HG02588 (cell line): ENCODE results near the gene AGBL1.

Experiments
- ATAC-seq: cut with Tn5 transposase; IDR thresholded peaks from one replicate; pipeline ENCODE4 v1.9.1; 2021; ENCODE audit warnings: mild to moderate bottlenecking, moderate library complexity; ENCODE audit not compliant: unreplicated experiment

The AGBL1 gene

DNA sequence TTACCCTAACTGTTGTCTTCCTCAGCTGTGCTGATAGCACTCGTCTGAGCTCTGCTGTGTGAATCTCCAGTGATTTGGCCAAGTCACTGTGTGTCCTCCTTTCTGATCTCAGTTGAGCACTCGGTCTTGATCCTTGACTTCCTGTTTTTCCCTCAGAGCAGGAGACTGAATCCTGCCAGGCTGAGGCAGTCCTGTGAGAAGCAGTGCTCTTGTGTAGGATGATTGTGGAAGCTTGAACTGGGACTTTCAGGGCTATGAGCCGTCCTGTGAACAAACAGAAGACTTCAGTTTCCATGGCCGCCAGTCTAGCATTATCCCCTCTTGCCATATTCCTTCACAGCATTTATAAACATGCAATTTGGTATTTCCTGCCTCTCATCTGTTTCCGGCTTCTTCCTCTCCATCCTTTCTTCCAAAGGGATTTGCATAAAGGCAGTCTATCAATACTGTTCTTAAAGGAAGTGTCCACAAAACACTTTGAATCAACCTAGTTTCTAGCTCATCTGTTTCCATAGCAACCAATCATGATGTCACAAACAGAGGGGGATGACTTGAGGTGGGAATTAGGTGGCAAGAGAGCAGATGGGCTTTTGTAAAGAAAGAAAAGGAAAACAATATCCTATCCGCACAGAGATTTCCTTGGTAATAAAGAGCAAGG, 237.2 kb downstream of the AGBL1 start:
- no peak for ATAC-seq

DNA sequence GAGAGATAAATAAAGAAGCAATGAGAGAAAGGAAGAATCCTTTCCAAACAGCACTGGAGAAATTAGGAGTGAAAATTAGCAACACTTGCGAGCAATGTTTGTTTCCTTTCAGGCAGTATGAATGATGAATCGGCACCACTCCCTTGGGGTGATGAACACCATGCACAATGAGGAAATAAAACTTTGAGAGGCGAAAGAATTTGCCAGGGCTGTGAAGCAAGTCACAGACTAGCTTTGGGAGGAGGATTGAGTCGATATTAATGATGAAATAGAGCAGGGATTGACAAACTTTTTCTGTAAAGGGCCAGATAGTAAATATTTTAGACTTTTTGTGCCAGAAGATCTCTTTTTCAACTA, 237.7 kb downstream of the AGBL1 start:
- ATAC-seq = no peak

DNA sequence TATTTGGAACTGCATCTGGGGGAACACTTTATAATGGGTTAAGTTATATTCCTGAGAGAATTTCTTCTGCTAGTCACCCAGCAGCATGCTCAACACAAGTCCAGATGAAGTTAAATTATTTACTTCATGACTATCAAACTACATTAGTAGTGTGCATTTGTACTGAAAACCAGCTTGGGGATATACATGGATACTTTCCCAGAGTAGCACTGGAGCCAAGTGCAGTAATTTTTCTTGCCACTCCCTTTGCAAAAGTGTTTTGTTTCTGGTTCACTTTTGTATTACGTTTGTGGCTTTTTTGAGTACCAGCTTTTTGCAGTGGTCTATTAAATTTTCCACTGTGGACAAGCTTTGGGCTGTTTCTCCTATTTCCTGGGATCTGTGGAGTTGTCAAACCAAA, 243.0 kb downstream of the AGBL1 start:
- no peak for ATAC-seq

DNA sequence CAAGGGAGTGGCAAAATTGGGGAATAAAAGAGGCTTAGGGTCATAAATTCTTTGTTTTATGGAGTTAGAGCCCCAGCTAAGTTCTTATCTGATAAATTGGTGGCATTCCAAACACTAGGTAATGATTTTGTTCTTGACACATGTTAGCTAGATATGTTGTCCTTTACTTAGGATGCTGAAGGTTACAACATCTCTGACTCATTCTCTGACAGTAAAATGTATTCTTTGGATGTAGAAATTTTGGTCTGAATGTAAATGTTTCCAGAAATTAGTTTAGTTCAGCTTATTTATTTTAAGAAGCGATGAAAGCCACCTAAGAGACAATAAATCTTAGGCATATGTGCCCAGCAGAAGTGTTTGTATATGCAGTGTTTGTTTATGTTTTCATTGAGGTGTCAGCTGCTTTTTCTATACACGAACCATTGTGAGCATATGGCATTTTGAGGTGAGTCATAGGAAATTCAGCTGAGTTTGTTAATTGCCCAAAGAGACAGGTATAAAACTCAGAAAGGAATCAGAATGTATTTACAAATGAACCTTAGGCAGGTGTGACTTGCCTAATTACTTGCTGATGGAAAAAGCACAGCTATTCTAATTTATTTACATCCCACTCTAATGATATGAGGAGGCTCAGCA, 247.7 kb downstream of the AGBL1 start:
- ATAC-seq = no peak

DNA sequence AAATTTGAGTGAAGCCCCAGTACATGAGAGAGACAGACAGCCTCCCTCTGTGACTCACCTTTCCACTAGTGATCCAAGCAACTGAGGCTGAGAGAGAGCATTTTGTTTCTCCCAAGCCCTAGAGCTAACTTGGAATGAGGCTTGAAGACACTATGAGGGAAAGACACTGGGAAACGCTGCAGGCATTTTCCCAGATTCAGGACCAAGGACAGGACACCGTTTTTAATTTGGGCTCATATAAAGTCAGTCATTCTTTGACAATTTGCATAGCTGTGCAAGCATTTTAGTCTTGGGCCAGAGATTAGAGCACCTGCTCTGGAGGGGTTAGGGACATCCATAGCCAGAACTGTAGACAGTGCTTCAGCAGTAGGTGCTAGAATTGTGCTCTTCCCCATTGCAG, 249.0 kb downstream of the AGBL1 start:
- no peak for ATAC-seq

DNA sequence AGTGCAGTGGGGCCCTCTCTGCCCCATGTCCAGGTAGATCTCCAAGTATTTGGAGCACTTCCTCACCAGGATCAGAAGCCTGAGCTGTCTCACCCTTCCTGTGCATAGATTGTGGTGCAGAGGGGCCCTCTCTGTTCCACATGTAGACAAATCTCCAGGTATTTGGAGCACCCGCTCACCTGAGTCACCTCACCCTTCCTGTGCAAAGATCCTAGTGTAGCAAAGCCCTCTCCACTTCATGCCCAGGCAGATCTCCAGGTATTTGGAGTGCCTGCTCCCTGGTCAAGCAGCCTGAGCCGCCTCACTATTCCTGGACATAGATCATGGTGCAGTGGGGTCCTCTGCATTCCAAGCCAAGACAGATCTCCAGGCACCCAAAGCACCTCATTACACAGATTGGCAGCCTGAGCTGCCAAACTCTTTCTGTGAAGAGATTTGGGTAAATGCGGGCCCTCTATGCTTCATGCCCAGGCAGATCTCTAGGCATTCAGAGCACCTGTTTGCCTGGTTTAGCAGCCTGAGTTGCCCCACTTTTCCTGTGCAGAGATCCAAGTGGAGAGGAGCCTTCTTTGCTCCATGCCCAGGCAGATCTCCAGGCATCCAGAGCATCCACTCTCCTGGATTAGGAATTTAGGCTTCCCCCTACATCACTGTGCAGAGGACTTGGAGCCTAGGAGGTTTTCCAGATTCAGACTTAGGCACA, 249.8 kb downstream of the AGBL1 start:
- ATAC-seq = no peak

DNA sequence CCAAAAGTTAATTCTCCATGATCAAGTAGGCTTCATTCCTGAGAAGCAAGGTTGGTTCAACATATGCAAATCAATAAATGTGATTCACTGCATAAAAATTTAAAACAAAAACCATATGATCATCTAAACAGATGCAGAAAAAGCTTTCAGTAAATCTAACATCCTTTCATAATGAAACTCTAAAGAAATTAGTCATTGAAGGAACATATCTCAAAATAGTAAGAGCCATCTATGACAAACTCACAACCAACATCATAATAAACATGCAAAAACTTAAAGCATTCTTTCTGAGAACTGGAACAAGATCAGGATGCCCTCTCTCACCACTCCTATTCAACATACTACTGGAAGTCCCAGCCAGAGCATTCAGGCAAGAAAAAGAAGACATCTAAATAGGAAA, 254.1 kb downstream of the AGBL1 start:
- no peak for ATAC-seq

DNA sequence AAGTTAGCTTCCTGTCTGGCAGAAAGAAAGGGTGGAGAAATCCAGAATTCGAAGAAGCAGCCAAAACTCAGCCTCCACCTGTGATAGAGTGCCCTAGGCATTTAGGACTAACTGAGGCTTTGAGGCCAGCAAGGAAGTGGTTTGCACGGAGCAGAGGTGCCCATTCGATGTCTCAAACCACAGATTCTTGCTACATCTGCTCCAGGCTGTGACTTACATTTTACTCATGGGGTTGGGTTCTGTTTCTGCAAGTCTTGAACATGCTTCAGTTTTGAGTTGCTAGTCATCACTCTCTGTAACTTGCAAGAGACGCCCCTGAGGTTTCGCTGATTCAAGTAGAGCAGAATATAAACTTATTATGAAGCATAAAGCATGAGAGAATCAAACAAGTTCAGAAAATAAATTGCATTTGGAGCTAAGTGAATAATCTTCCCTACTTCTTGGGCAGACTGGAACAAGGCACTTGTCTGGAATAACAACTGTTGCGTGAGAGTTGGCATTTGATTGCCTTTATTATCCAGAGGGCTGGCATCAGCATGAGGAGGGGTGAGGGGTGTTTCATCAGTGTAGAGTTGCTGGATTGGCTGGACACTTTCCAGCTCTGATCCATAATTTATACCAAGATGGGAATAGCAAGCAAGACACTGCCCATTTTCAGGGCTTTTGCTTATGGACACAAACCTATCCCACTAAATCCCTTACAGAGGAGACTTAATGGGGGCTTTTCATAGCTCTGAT, 256.5 kb downstream of the AGBL1 start:
- ATAC-seq = no peak

DNA sequence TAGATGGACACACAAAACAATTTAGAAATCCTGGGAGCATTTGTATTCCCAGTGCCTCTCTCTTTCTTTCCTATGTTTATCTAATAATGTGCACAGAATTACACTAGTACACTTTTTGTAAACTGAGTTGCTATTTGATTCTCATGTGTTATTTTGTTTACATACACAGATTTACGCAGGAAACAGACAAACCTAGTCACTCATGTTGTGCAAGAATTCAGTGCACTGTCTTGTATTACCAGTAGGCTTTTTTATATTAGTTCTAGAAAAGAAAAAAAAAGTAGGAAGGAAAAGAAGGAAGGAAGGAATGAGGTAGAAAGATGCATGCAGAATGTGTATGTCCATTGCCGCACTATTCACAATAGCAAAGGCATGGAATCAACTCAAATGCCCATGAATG, 257.4 kb downstream of the AGBL1 start:
- no peak for ATAC-seq

DNA sequence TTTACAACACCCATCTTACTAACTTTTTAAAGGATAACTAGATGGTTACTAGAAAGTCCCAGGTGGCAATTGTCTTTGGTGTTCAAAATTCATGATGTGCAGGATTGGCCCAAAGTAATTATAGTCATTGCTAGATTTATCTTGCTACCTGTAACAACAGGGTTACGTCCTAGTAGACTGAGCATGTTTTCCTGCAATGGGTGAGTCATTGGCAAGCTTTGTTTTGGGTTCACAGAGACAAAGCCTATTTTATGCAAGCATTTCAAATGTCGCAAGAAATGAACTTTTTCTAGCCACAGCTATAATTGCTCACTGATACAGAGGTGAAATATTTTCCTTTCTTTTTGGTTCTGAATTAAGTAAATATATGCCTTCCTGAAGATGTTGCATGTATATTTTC, 267.6 kb downstream of the AGBL1 start:
- no peak for ATAC-seq

DNA sequence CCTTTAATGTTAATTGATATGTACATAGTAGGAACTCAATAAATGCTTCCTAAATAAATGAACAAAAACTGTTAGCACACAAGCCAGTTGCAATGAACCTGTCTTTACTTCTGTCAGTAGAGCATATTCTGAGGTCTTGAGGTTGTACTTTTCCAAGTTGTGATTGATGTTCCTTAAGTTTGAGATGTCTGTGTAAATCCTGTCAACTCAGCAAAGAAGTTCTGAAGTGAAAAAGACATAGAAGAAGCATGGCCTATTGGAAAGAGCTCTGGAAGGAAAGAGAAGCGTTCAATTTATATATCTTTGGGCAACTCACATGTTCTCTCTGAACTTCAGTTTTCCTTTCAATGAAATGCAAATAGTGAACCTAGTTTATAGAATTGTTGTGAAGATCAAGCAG, 269.9 kb downstream of the AGBL1 start:
- no peak for ATAC-seq

DNA sequence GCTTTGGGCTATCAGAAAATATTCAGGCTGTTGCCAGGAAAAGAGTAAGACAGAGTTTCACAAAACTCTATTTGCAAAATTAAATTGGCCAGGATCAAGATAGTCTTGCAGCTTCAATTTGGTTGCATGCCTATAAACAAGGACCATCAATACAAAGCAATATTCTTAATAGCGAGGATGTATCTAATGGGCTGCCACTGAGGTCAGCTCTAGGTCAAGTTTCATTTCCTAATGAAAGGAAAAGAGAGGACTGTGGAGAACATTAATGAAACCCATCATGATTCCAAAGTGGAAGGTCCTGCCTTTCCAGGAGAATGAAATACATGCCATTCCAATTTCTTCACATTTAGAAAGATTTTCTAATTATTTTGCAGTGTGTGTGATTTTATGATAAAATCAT, 273.5 kb downstream of the AGBL1 start:
- no peak for ATAC-seq

DNA sequence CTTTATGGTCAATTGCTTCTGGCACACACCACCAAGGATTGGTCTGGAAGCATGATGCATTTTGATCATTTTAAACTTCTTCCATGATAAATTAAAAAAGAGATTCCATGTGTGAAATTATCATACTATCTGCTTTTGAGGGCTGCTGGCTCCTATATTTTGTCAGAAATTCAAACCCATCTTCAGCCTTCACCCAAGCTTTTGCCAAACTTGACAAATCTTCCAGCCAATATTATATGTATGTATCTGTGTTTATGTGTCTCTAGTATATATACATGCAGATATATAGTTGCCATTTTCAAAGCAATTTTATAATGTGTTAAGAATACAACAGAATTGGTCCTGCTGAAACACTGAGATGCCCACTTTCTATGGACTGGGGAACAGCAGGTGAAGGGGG, 275.7 kb downstream of the AGBL1 start:
- no peak for ATAC-seq

DNA sequence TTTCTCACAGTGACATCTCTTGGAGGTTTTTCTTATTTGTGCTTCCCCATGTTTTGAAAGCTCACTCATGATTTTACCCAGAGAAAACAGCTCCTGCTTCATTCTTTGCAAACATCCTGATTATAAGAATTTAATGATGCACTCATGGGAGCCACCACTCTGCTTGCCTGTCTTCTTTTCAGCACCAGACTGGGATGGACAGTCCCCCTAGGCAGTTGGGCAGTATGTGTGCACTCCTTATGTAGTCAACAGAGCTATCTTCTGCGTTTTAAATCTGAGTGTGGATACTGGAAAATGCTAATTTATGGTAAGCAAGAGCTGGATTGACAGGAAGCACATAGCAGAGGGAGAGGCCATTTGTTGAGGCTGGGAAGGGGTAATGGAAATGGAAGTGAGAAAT, 276.1 kb downstream of the AGBL1 start:
- no peak for ATAC-seq

DNA sequence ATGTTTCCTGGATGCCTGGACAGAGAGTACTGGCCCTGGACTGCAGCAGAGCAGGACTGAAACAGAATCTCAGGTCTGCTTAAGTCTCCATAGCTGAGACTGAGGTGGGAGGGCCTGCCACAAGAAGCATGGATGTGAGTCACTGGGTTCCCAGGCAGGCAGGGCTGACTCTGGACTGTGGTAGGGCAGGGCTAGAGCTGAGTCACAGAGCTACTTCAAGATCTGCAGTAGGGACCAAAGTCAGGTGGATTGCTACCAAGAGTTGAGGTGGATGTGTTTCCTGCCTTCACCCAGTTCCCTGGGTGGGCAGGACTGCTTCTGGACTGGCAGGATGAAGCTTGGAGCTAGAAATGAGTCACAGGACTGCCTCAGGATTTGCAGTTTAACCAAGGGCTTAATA, 282.9 kb downstream of the AGBL1 start:
- no peak for ATAC-seq

DNA sequence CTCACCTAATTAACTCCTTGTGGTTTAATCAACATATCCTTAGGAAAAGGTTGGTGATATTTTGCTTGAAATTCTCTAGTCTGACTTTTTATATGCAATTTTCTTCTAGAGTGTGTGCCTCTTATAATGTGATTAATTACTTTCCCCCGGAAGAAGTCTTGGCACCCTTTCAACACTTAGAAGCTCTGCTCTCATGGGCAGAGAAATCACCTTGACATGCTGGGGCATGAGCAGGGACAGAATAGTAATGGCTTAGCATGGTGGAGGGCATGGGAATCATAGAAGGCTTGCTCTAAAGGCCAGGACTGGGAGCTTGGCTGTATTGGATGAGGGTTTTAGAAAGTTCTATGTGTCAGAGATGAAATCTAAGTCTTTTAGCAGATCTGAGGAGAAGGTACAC, 293.5 kb downstream of the AGBL1 start:
- no peak for ATAC-seq

DNA sequence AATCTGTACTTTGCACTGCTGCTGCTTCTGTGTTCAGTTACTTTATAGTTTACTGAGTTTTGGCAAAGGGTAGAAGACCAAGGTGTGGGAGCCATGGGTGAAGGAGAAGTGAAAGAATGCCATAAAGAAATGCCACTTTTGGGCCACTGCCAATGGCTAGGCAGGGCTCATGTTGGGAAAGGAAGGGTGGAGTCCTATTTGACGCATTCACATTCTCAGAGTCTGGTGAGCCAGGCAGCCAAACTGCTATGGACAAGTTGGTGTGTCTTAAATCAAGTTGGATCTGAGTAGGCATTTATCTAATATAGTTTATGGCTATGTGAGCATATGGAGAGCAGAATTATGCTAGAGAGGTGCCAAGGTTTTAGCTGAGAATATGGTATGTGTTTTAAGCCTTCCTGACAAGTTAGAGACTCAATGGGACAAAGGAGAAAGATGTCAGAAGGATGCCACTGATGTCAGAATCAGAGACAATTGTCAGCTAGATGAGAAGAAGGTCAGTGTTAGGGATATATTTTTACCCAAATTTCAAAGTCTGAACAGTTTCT, 296.1 kb downstream of the AGBL1 start:
- no peak for ATAC-seq

DNA sequence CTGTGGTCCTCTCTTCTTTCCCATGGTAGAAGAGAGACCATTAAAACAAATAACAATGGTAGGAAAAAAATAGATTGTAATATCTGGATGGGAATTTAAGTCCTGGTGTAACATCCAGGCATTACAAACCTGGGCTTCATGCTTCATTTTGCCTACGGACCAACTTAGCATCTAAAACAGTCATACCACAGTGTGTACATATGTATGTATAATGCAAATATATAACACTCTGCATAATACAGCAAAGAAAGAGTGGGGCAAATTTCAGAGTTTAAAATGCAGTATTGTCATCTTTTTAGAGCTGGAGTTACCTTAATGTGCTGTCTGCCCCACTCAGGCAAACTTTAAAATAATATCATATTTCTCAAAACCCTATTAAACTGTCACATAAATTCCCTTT, 298.2 kb downstream of the AGBL1 start:
- ATAC-seq = no peak

DNA sequence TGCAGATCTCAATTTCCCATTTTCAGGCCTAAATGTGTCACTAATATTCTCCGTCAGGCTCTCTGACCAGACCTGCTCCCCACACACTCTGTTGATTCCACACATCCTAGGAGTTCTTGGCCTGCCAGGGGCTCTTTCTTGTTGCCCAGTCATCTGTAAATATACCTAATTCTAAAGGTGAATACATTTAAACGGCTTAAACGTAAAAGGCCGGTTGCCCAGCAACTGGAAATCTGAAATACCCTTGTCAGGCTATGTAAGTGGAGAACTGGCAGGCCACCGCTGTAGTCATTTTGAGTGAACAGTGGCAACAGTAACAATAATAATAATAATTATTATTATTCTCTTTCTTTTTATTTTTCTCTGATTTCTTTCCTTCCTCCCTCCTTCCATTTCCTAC, 302.7 kb downstream of the AGBL1 start:
- ATAC-seq = no peak

DNA sequence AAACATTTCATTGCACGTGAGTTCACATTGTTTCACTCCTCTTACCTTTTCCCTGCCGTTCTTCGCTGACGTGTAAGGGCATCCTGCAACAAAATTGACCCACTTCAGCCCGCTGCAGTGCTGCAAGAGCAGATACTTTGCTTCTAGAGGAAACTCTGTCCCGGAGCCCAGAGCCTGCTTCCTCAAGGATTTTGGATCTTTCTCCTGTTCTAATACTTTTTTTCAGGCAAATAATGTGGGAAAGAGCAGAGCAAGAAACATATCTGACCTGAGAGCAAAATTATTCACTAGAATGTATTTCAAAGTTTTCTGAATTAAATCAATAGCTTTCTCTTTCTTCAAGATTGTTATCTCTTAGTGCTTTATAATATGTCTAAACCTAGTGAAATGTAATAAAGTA, 303.9 kb downstream of the AGBL1 start:
- no peak for ATAC-seq

DNA sequence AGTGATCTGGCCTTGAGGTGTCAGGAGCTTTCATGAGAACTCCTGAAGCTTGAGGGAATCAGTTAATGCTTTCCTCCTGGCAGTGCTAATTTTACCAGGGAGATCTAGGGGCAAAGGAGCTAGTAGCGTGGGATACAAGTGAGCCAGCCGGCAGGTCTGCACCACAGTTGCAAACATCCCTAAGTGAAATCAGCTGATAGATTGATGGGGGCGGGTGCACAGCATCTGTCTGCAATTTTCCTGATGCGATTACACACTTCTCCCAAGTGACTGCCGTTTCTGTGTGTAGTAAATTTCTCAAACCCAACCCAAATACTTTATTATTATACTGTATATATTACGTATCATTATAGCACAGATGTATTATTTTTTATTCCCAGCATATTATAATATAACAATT, 304.5 kb downstream of the AGBL1 start:
- ATAC-seq = no peak

DNA sequence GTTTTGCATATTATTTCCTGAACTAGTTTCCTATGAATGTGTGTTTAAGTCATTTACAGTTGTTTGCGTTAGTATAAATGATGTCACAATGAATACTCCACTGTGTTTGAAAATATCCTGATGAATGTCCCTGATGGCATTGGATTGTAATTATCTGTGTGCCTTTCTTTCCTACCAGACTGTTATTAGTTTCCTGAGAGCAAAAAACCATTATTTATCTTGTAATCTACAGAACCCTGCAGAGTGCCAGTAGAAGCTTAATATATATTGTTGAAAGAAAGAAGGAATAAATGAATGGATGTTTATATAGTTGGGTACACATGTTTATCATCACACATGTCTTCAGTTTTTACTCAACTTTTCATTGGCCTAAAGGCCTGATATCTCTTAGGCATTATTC, 312.6 kb downstream of the AGBL1 start:
- no peak for ATAC-seq
